DND-41 (cell line): ENCODE data around the gene DCANP1.

Experiments
- CTCF ChIP-seq: IDR thresholded peaks from 2 replicates; pipeline ENCODE4 v1.5.1; 2012; ENCODE audit warnings: borderline replicate concordance, low read length, moderate library complexity, mild to moderate bottlenecking; ENCODE audit not compliant: poor library complexity, severe bottlenecking; ENCODE audit errors: extremely low read depth
- EZH2 ChIP-seq: IDR thresholded peaks from 3 replicates; pipeline ENCODE4 v1.6.1; 2012; ENCODE audit warnings: borderline replicate concordance, low read depth, mild to moderate bottlenecking, moderate library complexity, low read length, inconsistent platforms; ENCODE audit not compliant: severe bottlenecking

- TF ChIP-seq CTCF (no peak), EZH2 (no peak)
These were observed 22.8 kb upstream of the DCANP1 start for GRCh38 chr5:135469911-135470310.
